Endometrial microvascular endothelial cells (primary cell): ENCODE results near the gene RAB5B. TPM values are rescaled to one million over a fixed set of nuclear protein-coding genes. Genes with fewer than 3 reads are reported as not detected.

Experiments
- in situ Hi-C: cut with HindIII; loops from 2 replicates; pipeline ENCODE4 v1.10.0; 2017; ENCODE audit warnings: low sequenced_read_pairs, low pct_unique_long_range_greater_than_20kb; ENCODE audit errors: inconsistent ontology term
- total RNA-seq: library from RNA; depleted of rRNA; stranded (reverse); fragments of >200 nt; gene quantifications from one replicate; pipeline ENCODE4 v1.2.3, GENCODE V29; 2015; ENCODE audit errors: inconsistent ontology term

The RAB5B gene, protein sequence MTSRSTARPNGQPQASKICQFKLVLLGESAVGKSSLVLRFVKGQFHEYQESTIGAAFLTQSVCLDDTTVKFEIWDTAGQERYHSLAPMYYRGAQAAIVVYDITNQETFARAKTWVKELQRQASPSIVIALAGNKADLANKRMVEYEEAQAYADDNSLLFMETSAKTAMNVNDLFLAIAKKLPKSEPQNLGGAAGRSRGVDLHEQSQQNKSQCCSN
- 53.3 TPM for total RNA-seq

DNA sequence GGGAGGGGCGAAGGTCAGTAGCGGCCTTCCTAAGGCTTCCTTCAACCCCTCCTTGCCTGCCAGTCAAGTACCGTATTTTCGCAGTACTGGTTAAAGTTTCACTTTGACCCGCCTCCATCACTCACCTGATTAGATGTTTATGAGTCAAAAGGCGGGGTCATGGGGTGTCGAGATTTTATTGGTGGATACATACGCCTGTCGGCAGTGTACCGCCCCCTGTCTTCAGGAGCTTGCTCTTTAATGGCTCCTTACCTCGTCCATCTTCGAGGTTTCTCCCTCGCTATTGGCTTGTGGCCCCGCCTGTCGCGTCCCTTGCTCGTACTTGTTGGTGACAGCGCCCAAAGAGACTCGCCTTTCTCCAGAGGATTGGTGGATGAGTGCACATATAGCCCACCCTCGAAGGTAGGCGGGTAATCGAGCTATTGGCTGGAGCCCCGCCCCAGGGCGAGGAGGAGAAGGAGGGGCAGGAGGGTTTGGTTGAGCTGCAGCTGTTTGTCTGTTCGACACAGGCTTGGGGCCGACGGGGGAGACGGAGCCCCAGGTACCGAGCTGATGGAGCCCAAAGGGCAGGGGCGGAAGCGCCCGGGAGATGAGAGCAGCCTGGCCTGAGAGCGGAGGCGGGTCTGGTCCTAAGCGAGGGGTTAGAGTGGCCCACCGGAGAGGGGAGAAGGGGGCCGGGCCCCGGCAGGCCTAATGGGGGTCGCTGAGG lies at the start of gene RAB5B:
Gene RAB5B (plus strand): TSS at position 480 of the 709 bp plus-strand sequence. CDS start 12,883 bp downstream, outside the sequence.
- in situ Hi-C loops = no loop called here

DNA sequence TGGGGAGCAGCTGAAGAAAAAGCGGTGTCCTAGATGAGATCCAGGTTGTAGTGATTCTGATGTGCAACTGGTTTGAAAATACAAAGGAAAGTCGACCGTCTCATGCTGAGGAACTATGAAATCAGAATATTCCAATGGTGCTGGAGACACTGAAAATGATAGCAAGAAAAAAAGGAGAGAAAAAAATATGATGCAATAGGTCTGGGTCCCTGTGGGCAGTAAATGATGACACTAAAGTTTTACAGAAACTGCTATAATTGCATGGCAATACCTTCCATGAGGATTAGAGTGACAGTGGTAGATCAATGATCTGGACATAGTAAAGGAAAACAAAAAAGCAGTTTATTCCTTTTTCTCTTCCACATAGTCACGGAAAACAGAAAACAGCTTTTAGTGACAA lies 48.5 kb upstream of the RAB5B start:
- in situ Hi-C loops = no loop called here

DNA sequence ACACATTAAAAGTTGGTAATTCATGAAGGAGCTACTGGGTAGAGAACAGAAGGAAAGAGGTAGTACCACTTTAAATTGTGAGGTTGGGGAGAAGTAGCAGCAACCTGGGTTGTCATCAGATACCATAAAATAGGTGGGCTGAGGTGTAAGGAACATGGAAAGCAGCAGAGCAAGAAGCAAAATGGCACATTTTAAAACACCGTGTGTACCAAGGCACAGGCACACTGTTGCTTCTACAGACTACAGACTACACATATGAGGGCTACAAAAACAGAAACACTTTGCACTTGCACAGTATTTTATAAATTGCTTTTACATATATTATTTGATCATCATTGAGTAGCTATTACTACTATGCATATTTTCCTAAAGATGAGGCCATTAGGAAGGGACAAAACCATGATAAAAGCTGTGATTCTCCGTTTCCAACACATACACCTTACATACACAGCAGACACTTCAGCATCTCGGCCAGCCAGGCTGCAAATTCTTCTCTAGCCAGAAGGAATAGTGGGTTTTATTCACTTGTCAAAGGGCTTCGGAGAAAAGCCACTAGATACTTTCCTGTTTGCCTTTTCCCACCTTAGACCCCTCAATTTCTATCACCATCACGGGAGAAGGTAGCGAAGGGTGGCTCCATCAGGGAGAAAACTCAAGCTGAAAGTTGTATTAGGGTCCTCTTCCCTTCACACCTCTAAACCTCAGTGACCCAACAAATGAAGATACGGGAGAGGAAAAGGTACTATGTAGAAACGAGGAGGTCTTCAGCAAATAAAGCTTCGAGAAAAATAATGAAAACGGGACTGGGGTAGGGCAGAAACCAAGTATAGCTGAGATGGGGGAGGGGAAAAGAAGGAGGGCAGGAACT lies 47.8 kb upstream of the RAB5B start:
- in situ Hi-C loops = no loop called here

DNA sequence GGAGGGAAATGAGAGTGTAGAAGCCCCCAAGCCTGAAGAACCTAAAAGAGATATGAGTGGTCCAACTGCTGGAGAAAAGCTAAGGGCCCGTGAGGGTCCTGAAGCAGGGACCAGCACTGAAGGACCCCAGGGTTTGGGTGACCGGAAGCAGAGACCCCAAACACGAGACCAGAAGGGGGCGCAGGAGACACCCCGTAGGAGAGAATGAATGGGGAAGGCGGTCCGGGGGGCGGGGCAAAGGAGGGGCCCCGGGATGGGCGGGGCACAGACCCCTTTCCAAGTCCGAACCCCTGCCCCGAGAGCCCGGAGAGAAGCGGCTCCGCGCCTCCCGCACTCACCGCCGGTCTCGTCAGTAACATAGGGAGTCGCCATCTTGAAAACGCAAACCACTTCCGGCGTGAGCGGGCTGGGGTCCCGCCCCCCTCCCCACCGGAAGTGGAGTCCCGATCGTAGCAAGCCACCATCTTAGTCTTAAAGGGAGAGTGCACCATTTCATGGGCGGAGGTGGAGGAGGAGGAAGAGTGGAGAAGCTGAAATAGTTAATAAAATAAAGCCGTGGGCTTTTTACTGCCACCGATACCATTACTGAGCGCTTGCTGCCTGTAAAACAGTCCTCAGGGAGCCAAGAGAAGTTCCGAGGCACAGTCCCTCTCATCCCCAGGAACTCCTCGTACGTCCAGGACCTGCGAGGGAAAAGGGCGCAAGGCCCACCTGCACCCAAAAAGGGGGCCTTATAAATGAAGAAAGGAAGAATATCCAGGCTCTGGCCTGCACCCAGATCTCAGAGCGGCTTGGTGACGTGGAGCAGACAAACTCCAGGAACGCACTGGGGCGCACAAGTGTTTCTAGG lies 46.9 kb upstream of the RAB5B start:
- in situ Hi-C loops = no loop called here

- in situ Hi-C loops = no loop called here
Observed at GRCh38 chr12:55927588-55928502, 46.0 kb upstream of the RAB5B start, which contains the start of gene PYM1. TSS of gene PYM1 (minus strand) at chr12:55927894. CDS start at chr12:55927761, 133 bp downstream.

DNA sequence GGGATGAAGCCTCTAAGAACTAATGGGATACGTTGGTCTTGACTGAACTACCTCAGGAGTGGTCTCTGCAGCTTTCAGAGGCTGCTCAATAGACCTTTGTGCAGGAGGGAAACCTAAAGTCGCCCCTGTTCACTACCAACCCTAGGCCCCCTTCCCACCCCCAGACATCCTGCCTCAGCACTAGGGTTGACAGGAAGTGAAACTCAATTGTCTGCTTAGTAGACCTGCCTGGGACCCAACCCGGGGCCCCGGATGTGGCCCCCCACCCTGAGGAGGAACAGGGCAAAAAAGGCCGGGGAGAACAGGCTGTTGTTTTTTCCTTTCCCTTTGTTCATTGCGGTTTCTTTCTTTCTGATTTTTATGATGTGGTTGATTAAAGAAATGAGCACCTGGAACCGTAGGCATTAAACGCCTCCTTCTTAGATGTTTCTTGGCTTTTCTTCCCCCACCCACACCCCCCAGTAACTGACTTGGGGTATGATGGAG lies 44.5 kb upstream of the RAB5B start:
- in situ Hi-C loops = no loop called here

DNA sequence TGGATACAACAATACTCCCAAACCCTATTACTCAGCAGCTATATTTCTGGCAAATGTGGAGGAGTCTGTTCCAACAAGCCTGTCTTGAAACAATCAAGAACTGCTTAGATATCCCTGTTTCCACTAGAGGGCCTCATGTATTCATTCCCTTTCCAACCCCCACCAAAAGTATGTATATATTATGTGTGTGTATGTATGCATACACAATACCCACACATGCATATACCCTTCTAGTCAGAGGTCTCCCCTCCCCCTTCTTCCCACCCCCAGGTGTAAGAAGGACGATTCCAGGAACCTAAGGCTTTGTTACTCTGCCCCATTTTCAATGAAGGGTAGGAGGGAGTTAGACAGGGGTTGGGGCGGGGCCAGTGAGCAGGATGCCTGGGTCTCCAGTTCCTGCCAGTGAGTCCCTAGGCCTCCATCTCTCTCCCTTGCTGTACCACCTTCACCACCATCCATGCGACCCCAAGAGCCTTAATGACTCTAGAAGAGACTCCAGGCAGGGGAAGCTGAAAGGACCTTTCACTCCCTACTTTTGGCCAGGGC lies 43.0 kb upstream of the RAB5B start, which contains the start of gene DGKA:
Gene DGKA (plus strand): TSS at position 392 of the 546 bp plus-strand sequence. CDS start 5,342 bp downstream, outside the sequence.
- in situ Hi-C loops = no loop called here

- in situ Hi-C loops = no loop called here
Observed at GRCh38 chr12:55931317-55931779, 42.5 kb upstream of the RAB5B start.

GRCh38 chr12:55931780-55932550 lies 41.9 kb upstream of the RAB5B start:
- in situ Hi-C loops = no loop called here

DNA sequence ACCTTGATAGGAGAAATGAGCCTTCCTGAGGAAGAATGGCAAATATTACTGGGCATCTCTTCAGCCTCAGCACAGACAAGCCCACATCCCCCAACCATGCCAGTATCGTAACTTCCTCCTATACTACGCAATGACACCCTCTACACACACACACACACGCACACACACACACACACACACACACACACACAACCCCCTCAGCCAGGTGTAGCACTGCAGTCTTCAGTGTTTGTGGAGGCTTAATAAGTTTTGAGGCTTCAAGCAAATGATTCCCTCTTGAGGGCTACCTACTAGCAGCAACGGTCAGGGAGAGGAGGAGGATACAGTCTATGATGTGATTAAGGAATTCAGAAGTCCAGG lies 41.3 kb upstream of the RAB5B start:
- in situ Hi-C loops = no loop called here

GRCh38 chr12:55933169-55933798 lies 40.6 kb upstream of the RAB5B start:
- in situ Hi-C loops = no loop called here

- in situ Hi-C loops = no loop called here
Observed at GRCh38 chr12:55933799-55934742, 39.8 kb upstream of the RAB5B start.

- in situ Hi-C loops = no loop called here
Observed at GRCh38 chr12:55934773-55935172, 39.1 kb upstream of the RAB5B start.

- in situ Hi-C loops = no loop called here
Observed at GRCh38 chr12:55935738-55936151, 38.1 kb upstream of the RAB5B start.

- in situ Hi-C loops = no loop called here
Observed at GRCh38 chr12:55937981-55938380, 35.9 kb upstream of the RAB5B start.
